GM18505 (cell line): ENCODE data around the gene FMOD.

Source experiments
- ATAC-seq: cut with Tn5 transposase; IDR thresholded peaks from one replicate; pipeline ENCODE4 v1.9.1; 2021; ENCODE audit not compliant: unreplicated experiment
- POLR2A ChIP-seq: IDR thresholded peaks from 4 replicates; pipeline ENCODE4 v1.6.1; 2011; ENCODE audit warnings: borderline replicate concordance; ENCODE audit not compliant: insufficient read depth, insufficient read length; ENCODE audit errors: extremely low read depth

Gene FMOD

DNA sequence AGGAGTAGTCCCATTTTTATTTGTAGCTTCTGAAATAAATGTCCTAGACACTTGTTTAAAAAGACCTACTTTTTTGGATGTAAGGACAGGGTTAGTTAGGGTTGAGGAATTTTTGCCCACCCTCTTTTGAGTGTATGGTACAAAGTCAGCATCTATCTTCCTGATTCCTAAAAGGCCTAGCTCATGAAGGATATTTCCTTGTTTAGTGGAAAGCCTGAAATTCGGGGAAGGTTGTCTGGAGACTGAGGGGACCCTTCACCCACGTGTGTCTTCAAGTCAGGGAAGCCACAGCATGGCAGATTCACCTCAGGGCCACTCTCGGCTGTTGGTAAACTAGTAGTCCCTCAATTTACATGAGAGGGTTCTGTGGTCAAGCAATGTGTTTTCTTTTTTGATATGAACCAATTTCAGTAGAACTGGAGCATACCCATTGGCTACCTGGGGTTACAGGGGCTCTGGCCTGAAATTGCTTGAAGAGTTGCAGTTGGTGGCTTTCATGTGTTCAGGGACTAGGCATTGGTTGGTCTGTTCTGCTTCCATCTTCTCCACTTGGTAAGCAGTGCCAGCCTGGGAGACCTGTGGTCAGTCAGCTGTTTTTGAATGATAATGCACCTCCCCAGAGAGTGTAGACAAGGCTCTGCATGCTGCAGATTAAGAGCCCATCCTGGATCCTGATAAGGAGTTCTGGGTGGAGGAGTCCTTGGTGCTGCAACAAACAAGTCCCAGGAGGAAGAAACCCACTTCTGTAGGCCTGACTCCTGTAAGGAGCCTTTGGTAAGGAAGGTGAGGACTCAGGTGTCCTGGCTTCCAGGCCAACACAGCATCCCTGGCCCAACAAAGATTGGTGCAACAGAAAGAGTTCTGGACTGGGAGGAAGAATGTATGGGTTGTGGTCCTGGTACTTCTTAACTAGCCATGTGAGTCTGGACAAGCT, 39.3 kb downstream of the FMOD start:
- TF ChIP-seq POLR2A, result no peak
- ATAC-seq, result no peak

DNA sequence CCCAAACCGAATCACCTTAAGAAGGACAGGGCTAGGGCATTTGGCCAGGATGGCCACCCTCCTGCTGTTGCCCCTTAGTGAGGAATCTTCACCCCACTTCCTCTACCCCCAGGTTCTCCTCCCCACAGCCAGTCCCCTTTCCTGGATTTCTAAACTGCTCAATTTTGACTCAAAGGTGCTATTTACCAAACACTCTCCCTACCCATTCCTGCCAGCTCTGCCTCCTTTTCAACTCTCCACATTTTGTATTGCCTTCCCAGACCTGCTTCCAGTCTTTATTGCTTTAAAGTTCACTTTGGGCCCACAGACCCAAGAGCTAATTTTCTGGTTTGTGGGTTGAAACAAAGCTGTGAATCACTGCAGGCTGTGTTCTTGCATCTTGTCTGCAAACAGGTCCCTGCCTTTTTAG, 42.0 kb downstream of the FMOD start:
- peak; percentile 76 for TF ChIP-seq POLR2A
- ATAC-seq, result no peak

DNA sequence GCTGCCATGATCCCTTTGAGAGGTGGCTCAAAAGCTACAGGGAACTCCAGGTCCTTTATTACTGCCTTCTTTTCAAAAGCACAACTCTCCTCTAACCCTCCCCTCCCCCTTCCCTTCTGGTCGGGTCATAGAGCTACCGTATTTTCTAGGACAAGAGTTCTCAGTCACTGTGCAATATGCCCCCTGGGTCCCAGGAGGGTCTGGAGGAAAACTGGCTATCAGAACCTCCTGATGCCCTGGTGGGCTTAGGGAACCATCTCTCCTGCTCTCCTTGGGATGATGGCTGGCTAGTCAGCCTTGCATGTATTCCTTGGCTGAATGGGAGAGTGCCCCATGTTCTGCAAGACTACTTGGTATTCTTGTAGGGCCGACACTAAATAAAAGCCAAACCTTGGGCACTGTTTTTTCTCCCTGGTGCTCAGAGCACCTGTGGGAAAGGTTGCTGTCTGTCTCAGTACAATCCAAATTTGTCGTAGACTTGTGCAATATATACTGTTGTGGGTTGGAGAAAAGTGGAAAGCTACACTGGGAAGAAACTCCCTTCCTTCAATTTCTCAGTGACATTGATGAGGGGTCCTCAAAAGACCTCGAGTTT, 42.5 kb downstream of the FMOD start:
- no peak for ATAC-seq
- no peak for TF ChIP-seq POLR2A

DNA sequence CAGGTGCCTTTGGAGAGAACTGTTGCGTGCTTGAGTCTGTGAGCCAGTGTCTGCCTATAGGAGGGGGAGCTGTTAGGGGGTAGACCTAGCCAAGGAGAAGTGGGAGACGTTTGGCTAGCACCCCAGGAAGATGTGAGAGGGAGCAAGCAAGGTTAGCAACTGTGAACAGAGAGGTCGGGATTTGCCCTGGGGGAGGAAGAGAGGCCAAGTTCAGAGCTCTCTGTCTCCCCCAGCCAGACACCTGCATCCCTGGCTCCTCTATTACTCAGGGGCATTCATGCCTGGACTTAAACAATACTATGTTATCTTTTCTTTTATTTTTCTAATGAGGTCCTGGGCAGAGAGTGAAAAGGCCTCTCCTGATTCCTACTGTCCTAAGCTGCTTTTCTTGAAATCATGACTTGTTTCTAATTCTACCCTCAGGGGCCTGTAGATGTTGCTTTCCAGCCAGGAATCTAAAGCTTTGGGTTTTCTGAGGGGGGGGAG, 43.2 kb downstream of the FMOD start:
- peak; percentile 64 for TF ChIP-seq POLR2A
- no peak for ATAC-seq

DNA sequence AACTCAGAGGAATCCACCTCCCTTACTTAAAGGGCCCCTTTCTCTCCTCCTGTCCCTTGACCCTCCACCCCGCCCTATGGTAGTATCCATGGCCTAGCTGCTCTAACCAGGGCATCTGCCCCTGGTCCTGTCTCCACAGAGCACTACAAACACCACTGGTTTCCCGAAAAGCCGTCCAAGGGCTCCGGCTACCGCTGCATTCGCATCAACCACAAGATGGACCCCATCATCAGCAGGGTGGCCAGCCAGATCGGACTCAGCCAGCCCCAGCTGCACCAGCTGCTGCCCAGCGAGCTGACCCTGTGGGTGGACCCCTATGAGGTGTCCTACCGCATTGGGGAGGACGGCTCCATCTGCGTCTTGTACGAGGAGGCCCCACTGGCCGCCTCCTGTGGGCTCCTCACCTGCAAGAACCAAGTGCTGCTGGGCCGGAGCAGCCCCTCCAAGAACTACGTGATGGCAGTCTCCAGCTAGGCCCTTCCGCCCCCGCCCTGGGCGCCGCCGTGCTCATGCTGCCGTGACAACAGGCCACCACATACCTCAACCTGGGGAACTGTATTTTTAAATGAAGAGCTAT, 43.9 kb downstream of the FMOD start:
- peak; percentile 52 for TF ChIP-seq POLR2A

DNA sequence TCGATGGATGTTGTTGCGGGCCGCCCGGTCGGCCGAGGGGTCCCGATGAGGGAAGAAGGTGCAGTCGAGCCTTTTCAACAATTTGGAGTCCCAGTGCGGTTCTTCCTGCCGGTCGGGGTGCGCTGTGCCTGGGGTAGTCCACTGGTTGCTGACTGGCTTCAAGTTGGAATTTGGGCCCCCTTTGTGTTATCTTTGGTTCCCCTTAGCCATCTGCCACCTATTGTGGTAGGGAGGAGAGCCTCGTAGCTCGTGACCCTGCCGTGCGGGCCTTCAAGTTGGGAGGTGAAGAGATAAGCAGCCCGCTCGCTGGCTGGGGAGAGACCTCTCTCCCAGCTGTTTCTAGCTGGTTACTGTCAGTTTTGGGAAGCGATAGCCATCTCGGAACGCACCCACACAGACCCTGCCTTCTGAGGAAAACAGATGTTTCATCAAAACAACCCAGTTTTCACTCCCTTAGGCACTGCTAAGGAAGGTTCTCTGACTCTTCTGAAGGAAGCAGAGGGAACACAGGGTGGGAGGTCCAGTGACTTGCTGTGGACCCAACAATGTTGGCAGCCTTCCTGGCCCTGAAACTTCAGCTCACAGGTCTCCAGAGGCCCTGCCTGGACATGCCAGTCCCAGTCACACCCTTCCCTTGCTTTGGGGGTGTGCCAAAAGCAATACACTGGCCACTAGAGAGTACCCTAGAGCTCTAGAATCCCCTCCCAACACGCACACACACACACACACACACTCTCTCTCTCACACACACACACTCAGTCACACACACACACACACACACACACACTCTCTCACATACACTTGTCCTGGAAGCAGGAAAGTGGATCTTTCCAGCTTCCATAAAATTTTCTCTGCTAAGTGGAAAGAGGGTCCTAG, 44.6 kb downstream of the FMOD start:
- peak; percentile 0 for ATAC-seq
- no peak for TF ChIP-seq POLR2A

More for the DNA sequence above, 43.9 kb downstream of the FMOD start:
- ATAC-seq, result no peak

DNA sequence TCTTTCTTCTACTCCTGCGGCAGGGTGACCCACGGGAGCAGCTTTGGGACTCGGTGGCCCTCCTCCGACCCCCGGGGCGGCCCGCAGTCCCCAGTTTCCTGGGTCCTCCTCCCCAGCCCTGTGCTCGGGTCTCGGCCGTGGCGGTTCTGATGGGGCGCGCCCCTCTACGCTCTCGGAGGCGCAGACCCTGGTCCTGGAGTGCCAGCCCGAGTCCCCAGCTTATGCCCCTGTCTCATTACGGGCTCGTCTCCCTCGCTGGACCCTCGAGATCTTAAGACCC, 45.2 kb downstream of the FMOD start:
- ATAC-seq, result peak; percentile 10
- TF ChIP-seq POLR2A, result no peak

DNA sequence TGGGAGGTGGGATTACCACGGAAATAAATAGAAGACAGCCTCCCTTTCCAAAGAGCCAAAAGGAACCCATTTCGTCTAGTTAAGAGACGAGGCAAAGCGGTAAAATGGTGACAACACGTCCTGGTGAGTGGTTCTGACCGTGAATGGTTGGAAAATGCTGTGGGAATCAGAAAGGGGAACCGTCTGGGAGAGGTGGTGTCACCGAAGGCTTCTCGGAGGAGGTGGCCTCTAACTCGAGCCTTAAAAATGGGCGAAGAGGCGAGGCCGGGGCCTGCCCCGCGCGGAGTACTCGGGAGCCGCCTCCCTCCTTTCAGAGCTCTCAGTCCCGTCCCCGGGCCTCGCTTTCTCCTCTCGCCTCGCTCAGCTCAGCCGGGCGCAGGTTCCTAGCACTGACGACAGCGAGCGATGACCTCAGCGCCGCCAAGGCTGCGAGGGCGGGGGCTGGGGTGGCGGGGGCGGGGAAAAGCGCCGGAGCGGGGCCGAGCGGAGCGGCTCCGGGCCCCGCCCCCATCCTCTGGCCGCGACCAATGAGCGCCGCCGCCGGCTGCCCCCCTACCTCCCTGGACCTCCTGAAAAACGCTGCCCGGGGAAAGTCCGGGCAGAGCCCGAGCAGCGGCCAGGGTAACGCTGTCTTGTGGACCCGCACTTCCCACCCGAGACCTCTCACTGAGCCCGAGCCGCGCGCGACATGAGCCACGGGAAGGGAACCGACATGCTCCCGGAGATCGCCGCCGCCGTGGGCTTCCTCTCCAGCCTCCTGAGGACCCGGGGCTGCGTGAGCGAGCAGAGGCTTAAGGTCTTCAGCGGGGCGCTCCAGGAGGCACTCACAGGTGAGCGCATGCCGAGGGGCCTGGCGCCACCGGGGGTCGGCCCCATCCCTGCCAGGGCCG, 45.8 kb downstream of the FMOD start, which contains the start of gene BTG2:
Gene BTG2 (plus strand): TSS at position 601 of the 890 bp plus-strand sequence. CDS start 88 bp downstream, at position 689.
- TF ChIP-seq POLR2A, result peak; percentile 100
- peak; percentile 67 for ATAC-seq

DNA sequence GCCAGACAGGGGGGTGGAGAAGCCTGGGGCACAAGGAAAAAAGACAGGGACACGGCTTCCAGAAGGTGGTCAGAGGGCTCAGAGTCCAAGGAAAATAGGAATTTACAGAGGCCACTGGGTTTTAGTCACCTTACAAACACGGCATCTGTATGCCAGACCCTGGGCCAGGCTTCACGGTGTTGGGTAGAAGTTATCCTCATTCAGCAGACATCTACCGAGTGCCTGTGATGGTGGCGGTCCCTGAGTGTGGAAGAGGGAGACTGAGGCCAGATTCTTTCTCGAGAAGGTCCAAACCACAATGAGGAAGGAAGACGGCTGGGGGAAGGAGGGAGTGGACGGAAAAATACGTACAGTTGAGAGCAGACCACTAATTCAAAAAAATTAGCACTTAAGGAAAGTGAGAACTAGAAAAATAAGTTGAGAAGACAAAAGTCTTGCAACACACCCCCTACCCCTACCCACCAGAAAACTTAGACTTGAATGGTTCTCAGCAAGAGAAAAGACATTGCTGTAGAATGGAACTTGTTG, 46.5 kb downstream of the FMOD start:
- ATAC-seq, result no peak
- TF ChIP-seq POLR2A, result no peak

DNA sequence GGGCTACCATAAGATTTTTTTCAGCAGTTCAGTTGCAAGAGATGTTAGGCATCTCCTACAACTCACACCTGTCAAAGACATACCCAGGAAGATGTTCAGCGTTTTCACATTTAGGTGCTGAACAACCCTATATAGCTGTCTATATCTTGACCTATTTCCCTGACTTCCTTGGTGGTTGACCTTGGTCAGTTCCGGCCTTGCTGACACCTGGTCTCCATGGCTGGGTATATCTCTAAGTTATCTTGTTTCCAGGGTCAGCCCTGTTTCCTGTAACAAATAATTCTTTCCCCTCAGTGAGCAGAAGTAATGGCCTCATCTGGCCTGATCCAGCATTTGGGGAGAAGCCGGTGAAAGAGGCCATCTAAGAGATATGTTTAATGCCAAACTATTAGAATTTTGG, 48.0 kb downstream of the FMOD start:
- ATAC-seq, result no peak
- TF ChIP-seq POLR2A, result no peak

DNA sequence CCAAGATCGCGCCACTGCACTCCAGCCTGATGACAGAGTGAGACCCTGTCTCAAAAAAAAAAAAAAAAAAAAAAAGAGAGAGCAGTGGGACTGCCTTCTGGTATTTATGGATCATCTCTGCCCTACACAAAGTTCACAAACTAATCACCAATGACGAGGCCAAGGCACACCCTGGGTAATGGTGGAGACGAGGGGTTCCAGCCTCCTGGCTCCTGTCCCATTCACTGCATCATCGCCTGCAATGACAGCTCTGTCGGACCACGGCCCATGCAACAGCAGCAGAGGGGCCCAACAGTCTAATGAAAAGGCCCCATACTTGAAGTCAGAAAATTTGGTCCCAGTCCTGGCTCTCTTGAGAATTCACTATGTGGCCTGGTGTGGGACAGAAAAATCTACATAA, 48.5 kb downstream of the FMOD start:
- ATAC-seq, result no peak
- no peak for TF ChIP-seq POLR2A

DNA sequence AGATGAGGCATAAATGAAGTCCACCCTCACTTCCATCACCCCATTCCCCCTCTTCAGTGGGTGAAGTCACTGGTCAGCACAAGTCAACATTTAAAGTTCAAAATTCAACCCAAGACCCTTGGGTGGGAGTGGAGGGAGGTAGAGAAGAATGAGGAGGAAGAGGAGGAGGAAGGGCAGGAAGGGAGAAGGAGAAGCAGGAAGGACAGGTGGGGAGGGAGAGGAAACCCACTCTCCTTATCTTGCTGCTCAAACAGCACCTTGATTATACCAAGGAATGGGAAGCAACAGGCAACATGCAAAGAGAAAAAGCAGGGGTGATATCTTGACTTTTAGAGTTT, 49.6 kb downstream of the FMOD start:
- no peak for ATAC-seq
- TF ChIP-seq POLR2A, result no peak
